ENCODE results near the gene STEAP2. TPM values are rescaled to one million over a fixed set of nuclear protein-coding genes. Genes with fewer than 3 reads are reported as not detected.

STEAP2 gene
- total RNA-seq, 1 donor from 2014 or later, result 18.7 TPM

DNA sequence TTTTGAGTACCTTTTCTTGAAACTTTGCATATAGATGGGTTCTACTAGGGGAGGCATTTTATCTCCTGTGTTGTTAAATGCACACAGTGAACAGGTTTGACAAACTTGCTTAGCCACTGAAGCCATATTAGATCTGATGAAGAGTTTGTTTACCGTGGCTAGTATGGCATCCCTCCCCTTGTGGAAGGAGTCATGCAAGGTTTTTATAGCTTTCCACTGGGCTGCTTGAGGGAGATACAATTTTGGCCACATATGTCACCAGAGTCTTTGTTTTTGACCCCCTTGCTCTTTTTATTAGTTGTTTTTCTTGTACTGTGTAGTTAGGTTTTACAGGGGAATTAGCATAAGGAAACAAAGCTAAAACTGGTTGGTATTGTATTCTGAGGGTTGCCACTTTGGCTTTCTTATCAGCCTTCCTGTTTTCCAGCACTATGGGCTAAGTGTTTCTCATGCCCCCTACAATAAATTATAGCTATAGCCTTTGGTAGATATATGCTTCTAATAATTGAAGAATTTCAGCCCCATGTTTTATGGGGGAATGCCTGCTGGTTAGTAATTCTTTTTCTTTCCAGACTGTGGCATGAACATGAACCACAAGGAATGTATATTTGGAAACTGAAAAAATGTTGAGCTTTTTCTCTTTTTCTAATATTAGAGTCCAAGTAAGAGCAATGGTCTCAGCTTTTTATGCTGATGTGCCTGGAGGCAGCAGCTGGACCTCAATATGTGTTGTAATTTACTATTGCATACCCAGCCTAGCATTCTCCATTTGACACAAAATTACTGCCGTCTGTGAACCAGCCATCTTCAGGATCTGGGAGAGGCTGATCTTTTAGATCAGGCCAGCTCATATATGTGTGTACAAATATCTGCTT is 18.4 kb upstream of the STEAP2 start:
- H3K27me3 ChIP-seq, result no peaks in the 10 kb centered on the region
- no peaks in the 10 kb centered on the region for H3K4me1 ChIP-seq
- no peak overlapping the region for H3K27ac ChIP-seq
- H3K9me3 ChIP-seq, result no peaks in the 10 kb centered on the region
- DNase-seq (ENCODE audit: low spot score in 2 of 2), result no peak
- no peak overlapping the region for H3K4me3 ChIP-seq
- no peaks in the 10 kb centered on the region for H3K36me3 ChIP-seq
- TF ChIP-seq, protein P1, sequence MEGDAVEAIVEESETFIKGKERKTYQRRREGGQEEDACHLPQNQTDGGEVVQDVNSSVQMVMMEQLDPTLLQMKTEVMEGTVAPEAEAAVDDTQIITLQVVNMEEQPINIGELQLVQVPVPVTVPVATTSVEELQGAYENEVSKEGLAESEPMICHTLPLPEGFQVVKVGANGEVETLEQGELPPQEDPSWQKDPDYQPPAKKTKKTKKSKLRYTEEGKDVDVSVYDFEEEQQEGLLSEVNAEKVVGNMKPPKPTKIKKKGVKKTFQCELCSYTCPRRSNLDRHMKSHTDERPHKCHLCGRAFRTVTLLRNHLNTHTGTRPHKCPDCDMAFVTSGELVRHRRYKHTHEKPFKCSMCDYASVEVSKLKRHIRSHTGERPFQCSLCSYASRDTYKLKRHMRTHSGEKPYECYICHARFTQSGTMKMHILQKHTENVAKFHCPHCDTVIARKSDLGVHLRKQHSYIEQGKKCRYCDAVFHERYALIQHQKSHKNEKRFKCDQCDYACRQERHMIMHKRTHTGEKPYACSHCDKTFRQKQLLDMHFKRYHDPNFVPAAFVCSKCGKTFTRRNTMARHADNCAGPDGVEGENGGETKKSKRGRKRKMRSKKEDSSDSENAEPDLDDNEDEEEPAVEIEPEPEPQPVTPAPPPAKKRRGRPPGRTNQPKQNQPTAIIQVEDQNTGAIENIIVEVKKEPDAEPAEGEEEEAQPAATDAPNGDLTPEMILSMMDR (IDR thresholded peaks at IDR 0.05), result no peak
- intact Hi-C loops (cut with DNase I), result no loop called here

DNA sequence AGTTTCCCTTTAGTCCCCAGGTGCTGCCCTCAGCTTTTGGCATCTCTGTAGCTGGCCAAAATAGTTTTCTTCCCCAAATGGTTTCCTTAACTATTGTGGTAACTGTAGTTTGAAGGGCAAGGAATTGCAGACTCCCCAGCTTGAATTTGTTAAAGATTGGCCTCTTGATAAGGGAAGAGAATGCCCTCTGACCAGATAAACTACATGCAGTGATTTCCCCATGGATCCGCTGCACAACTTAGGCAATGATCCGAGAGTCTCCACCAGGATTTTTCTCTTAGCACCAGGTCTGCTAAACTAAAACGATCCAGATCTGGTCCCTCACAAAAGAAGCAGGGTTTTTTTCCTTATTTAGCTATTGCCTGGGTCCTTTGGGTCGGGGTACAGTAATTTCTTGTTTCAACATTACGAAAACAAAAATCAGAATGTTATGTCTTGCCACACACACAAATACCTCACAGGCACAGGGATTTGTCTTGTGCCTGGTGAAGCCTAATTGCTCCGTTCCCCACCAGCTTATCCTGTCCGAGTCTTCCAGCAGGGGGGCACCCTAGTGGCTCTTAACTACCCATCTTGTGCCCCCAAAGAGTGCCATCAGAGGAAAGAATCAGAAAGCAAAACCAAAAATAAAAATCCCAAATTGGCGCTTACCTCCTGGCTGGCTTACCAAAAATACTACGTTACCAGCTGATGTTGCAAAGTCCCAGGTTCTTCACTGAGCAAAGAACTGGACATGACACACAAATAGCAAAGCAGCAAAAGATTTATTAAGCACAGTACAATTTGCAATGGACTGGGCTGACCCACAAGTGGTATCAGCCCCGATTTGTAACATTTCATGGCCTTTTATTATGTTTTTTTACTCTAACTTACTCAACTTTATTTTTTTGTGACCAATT is 16.4 kb upstream of the STEAP2 start:
- Histone ChIP-seq H3K36me3 (no peaks in the 10 kb centered on the region), H3K4me1 (no peaks in the 10 kb centered on the region), H3K27me3 (no peaks in the 10 kb centered on the region), H3K27ac (no peak overlapping the region), H3K9me3 (no peaks in the 10 kb centered on the region), H3K4me3 (no peak overlapping the region)
- intact Hi-C loops (cut with DNase I), result no loop called here
- TF ChIP-seq, protein P1 (IDR thresholded peaks at IDR 0.05), result no peak
- DNase-seq (ENCODE audit: low spot score in 2 of 2), result no peak

DNA sequence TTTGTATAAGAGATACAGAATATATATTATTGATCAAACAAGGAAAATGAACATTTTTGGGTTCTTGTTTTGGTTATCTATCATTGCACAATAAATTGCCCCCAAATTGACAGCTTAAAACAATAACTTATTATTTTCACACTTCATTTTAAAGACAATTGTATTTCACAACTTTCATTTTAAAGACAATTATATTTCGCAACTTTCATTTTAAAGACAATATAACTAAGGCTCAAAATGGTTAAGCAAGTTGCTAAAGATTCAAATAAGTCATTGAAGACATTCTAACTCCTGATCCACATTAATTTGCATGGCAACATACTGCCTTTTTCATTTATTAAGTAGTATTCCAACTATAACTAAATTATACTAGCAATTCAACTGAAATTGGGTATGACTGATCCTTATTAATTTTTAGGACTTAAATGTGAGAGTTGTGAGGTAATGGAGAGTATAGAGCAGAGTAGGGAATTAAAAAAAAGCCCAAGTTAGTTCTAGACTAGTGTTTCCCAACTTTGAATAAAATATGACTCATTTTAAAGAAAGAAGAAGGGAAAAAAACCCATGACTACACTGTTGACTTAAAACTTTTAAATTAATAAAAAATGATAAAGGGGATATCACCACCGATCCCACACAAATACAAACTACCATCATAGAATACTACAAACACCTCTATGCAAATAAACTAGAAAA is 9.9 kb upstream of the STEAP2 start:
- TF ChIP-seq, protein P1 (IDR thresholded peaks at IDR 0.05), result no peak
- H3K9me3 ChIP-seq, result no peaks in the 10 kb centered on the region
- H3K27me3 ChIP-seq, result no peaks in the 10 kb centered on the region
- no peaks in the 10 kb centered on the region for H3K36me3 ChIP-seq
- H3K4me3 ChIP-seq, result no peak overlapping the region
- no peaks in the 10 kb centered on the region for H3K4me1 ChIP-seq
- no peak overlapping the region for H3K27ac ChIP-seq
- intact Hi-C loops (cut with DNase I), result no loop called here
- DNase-seq (ENCODE audit: low spot score in 2 of 2), result no peak

DNA sequence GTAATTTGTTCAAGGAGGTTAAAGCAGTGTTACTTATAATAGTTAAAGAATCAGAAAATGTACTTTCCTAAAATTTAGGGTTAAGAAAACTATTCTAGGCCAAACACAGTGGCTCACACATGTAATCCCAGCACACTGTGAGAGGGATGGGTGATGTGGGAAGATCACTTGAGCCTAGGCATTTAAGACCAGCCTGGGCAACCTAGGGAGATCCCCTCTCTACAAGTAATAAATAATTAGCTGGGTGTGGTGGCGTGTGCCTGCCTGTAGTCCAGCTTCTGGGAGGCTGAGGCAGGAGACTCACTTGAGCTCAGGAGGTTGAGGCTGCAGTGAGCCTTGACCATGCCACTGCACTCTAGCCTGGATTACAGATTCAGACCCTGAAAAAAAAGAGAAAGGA is 3.6 kb upstream of the STEAP2 start:
- intact Hi-C loops (cut with DNase I), result no loop called here
- H3K4me1 ChIP-seq, result no peaks in the 10 kb centered on the region
- no peak for DNase-seq (ENCODE audit: low spot score in 2 of 2)
- no peaks in the 10 kb centered on the region for H3K9me3 ChIP-seq
- TF ChIP-seq, protein P1 (IDR thresholded peaks at IDR 0.05), result no peak
- no peaks in the 10 kb centered on the region for H3K36me3 ChIP-seq
- H3K27ac ChIP-seq, result no peak overlapping the region
- H3K4me3 ChIP-seq, result no peak overlapping the region
- H3K27me3 ChIP-seq, result no peaks in the 10 kb centered on the region

DNA sequence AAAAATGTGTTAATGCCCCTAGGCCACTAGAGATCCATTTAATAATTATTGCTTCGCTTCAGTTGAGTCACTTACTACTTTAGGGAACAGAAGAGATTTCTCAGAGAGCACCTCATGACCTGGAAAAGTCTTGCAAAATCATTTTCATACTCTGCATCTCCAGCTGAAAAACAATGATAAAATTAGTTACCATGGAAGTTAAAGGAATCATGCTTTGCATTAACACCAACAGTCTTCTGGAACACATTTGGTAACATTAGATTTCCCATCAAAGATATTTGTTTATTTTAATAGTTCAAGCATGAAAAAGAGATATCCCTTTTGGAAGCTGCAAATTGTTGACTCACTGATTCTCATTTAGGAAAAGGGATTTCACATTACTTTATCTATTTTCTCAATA is 1.8 kb upstream of the STEAP2 start:
- no peak overlapping the region for H3K27ac ChIP-seq
- no peaks in the 10 kb centered on the region for H3K27me3 ChIP-seq
- no peaks in the 10 kb centered on the region for H3K36me3 ChIP-seq
- no peaks in the 10 kb centered on the region for H3K4me1 ChIP-seq
- no peak overlapping the region for H3K4me3 ChIP-seq
- TF ChIP-seq, protein P1 (IDR thresholded peaks at IDR 0.05), result no peak
- DNase-seq (ENCODE audit: low spot score in 2 of 2), result no peak
- intact Hi-C loops (cut with DNase I), result loop anchor here (2.0 to 5.0 kb wide), 3 partner anchors 55 to 195 kb away; partner anchors contain the start of gene GTPBP10
- no peaks in the 10 kb centered on the region for H3K9me3 ChIP-seq
